Uterus (tissue), 2 donors: ENCODE measurements around the gene MIAT.

ENCODE experiments used
- CTCF ChIP-seq, 4 experiments: fragments of 200-600 bp in 2 of 4; fragments of 450-650 bp in 2 of 4; sonication (generic) in 2 of 4; IDR thresholded peaks; one replicate each; pipeline ENCODE4 v1.5.1; 2016 to 2019; ENCODE audit warnings: antibody characterized with exemption in 4 of 4, mild to moderate bottlenecking in 2 of 4, moderate library complexity in 1 of 4
- POLR2A ChIP-seq, 2 donors: fragments of 450-650 bp; IDR thresholded peaks; one replicate each; pipeline ENCODE4 v1.6.1; 2016; ENCODE audit warnings: antibody characterized with exemption in 2 of 2, mild to moderate bottlenecking in 1 of 2, moderate library complexity in 1 of 2

- TF ChIP-seq CTCF (IDR thresholded peaks at IDR 0.05) (no peak), POLR2A (IDR thresholded peaks at IDR 0.05) (no peak)
Measured at GRCh38 chr22:26660356-26660755, 3.0 kb downstream of the MIAT start.
